Mammary epithelial cell (primary cell): ENCODE results near the gene LRIG1.

Source experiments
- CTCF ChIP-seq, 2 donors: IDR thresholded peaks in 1 of 2; conservative IDR thresholded peaks in 1 of 2; 2 replicates each; pipeline ENCODE4 v1.5.1; 2011 to 2012; ENCODE audit warnings: inconsistent platforms in 2 of 2, low read length in 2 of 2, mild to moderate bottlenecking in 2 of 2, control low read depth in 1 of 2, low read depth in 1 of 2; ENCODE audit not compliant: insufficient read depth in 1 of 2; ENCODE audit errors: extremely low read depth in 1 of 2
- EZH2 ChIP-seq: IDR thresholded peaks from 2 replicates; pipeline ENCODE4 v1.6.1; 2012; ENCODE audit warnings: low read length, inconsistent platforms, borderline replicate concordance

GRCh38 chr3:66502245-66502874 is 1.5 kb upstream of the LRIG1 start:
- TF ChIP-seq CTCF (conservative IDR thresholded peaks at IDR 0.05 in 1 of 2, IDR thresholded peaks at IDR 0.05 in 1 of 2; ENCODE audit: extremely low read depth in 1 of 2, insufficient read depth in 1 of 2, low read depth in 1 of 2, low read length in 2 of 2), result no peak
- TF ChIP-seq EZH2, result no peak
